GM19452 (cell line): ENCODE measurements around the gene GOLPH3.
"Not testable (repeated sequence)": the region's sequence is repeated elsewhere in the genome, so short reads cannot be mapped to it uniquely, and the experiment has no call there.

Experiments used
- ATAC-seq: cut with Tn5 transposase; IDR thresholded peaks from one replicate; pipeline ENCODE4 v1.9.1; 2021; ENCODE audit not compliant: unreplicated experiment

Gene GOLPH3

DNA sequence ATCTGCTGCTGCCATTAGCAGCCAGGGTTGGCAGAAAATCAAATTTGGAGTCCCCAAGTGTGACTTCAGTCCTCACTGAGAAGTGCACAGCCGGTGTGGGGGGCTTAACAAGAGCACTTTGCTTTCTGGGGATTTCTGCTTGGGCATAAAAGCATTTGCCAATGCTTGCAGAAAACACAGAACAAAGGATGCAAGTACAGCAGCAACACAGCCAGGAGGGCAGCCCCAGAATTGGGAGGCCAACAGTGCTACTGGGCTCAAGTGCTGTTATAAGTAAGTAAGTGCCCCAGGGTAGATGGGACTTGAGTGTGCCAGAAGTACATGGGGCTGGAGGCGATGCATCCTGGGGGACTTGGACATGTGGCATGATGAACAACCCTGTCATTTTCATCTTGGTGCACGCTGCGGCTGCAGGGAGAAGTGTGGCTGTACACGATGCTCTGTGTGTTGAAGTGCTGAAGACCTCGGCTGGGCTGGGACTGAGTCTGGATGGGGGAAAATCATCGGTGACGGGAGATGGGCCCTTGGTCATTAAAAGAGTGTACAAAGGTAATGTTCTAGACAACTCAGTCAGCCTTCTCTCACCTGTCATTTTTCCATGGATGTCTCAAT is 73.3 kb downstream of the GOLPH3 start:
- no peak for ATAC-seq

DNA sequence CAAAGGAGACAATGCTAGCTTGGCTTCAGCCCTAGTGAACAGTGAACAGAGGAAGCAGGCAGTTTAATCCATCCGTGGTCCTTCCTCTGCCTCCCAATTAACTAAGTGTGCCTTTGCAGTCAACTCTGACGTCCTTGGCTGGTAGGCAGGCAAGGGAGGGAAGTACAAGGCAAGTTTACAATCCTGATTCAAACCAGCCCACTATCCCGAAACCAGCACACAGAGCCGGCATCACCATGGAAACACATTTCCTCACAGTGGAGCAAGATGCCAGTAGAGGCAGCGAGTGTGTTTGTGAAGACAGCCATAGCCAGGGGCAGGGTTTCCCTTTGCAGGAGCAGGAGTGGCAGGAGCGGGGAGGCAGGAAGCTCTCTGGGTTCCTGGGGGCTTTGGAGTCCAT is 73.9 kb downstream of the GOLPH3 start:
- no peak for ATAC-seq

DNA sequence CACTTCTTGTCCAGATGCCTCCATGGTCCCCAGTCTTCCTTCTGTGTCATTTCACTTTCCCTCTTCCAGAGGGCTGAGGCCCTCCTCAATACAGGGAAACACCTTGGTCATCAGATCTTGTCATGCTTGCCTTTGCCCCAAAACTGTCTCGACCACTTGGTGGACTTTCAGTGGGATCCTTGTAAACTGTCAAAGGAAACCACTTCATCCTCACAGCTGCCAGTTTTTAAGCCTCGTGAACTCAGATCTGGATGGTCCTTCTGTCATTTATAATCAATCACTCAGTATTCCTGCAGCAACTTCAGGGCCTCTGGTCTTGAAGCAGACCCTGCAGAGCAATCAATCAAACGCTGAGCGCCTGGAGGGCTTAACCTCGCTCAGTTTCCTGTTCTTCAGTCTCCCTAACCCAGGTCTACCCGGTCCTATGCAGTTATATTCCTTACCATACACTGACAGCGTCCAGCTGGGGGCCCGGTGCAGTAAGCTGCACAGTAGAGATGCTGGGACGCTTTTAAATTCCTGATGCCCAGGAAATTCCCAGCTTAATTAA is 74.6 kb downstream of the GOLPH3 start:
- ATAC-seq, result no peak

- no peak for ATAC-seq
Observed at GRCh38 chr5:32098890-32099310, 75.2 kb downstream of the GOLPH3 start.

GRCh38 chr5:32098291-32098690 is 75.8 kb downstream of the GOLPH3 start:
- ATAC-seq, result no peak

DNA sequence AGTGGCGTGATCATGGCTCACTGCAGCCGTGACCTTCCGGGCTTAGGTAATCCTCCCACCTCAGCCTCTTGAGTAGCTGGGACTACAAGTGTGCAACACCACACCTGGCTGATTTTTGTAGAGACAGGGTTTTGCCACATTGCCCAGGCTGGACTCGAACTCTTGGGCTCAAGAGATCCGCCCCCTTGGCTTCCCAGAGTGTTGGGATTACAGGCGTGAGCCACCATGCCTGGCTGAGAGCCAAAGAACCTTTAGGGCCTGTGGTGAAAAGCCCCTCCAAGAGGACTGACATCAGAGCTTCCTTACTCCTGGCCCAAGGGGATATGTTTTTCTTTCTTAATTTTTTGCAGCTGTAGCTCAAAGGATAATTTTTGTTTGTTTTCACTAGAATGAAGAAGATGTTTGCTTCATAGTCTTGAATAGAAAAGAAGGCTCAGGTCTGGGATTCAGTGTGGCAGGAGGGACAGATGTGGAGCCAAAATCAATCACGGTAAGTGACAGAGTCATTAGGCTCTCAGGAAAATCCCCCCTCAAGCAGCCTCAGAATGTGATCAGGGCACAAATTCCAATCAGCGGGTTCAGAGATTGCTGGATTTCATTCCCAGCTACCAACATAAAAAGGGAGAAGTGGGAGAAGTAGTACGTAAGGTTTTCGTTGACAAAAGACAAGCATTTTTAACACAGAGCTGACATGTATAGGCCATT is 77.1 kb downstream of the GOLPH3 start:
- ATAC-seq, result no peak

DNA sequence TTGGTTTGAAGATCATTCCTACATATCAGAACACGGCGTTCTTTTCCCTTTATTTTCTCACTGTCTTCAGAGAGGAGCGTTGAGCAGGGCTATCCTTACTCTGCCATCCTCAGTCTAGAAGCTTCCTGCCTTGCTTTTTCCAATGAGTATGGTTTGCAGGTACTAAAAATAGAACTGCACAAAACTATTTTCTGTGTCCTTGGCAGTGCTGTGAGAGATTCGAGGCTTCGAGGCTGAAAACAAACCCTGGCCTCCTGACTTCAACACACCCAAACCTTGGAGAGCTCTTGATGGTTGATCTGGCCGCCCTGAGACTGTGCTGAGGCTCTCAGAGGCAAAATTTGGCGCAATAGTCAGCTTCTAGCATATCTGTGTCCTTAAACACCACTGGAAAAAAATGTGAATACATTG is 78.9 kb downstream of the GOLPH3 start:
- no peak for ATAC-seq

DNA sequence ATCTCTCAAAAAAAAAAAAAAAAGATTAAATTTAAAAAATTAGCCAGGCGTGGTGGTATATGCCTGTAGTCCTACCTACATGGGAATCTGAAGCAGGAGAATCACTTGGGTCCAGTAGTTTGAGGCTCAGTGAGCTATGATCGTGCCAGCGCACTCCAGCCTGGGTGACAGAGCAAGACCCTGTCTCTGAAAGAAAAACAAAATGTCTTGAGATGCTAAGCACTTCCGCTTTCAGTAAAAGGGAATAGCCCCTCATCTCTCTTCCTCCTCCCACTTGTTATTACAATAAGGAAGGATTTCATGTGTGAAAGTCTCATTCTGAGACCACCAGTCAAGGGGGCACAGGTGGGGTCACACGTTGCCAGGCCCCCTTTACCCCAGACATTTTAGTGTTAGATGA is 79.4 kb downstream of the GOLPH3 start:
- no peak for ATAC-seq

GRCh38 chr5:32092938-32093812 is 80.9 kb downstream of the GOLPH3 start:
- ATAC-seq, result peak; percentile 83

GRCh38 chr5:32090755-32091128 is 83.4 kb downstream of the GOLPH3 start:
- no peak for ATAC-seq

- no peak for ATAC-seq
Observed at GRCh38 chr5:32090026-32090754, 83.9 kb downstream of the GOLPH3 start.

GRCh38 chr5:32089146-32090000 is 84.7 kb downstream of the GOLPH3 start:
- no peak for ATAC-seq

GRCh38 chr5:32088214-32088613 is 85.9 kb downstream of the GOLPH3 start:
- no peak for ATAC-seq

GRCh38 chr5:32087086-32088082 is 86.7 kb downstream of the GOLPH3 start:
- ATAC-seq, result no peak

DNA sequence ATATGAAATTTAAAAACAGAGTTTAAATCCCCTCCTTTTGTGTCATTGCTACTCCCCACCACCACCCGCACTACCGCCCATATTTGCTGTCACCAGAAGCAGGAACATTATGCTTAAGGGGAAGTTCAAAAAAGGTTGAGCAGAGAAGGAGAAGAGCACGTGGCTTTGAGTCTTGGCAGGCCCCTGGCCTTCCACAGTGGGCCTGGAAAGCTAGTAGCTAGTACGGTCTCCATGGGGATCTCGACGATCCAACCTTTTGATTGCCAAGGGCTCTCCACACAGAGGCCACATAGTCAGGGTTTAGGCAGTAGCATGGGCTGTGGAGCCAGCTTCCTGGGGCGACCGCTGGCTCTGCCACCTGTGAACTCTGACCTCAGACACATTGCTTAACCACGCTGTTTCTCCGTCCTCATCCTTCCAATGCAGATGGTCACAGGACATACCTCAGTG is 90.1 kb downstream of the GOLPH3 start:
- no peak for ATAC-seq

GRCh38 chr5:32082701-32083100 is 91.4 kb downstream of the GOLPH3 start:
- ATAC-seq, result no peak

DNA sequence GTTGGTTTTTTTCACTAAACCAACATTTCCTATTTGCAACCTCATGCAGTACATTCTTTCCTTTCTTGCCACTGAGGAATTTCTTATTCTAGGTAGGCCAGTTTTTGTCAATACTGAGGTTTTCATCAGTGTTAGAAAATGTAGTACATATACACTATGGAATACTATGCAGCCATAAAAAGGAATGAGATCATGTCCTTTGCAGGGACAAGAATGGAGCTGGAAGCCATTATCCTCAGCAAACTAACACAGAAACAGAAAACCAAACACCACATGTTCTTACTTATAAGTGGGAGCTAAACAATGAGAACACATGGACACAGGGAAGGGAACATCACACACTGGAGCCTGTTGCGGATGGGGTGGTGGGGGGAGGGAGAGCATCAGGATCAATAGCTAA is 93.6 kb downstream of the GOLPH3 start:
- not testable (repeated sequence) for ATAC-seq

DNA sequence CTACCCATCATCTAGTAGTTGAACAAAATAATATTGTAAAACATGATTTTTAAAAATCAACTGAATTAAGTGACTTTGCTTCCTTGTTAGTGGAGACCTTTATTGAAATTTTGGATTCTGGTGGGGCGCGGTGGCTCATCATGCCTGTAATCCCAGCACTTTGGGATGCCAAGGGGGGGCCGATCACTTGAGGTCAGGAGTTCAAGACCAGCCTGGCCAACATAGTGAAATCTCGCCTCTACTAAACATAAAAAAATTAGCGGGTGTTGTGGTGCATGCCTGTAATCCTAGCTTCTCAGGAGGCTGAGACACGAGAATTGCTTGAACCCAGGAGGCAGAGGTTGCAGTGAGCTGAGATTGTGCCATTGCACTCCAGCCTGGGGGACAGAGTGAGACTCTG is 95.3 kb downstream of the GOLPH3 start:
- not testable (repeated sequence) for ATAC-seq
